GM19468 (cell line): Measurements from ENCODE around the gene ST6GALNAC4.

Source experiments
- ATAC-seq: cut with Tn5 transposase; IDR thresholded peaks from one replicate; pipeline ENCODE4 v1.9.1; 2021; ENCODE audit warnings: mild to moderate bottlenecking, moderate library complexity, moderate number of reproducible peaks; ENCODE audit not compliant: unreplicated experiment; ENCODE audit errors: extremely low read depth

The ST6GALNAC4 gene, protein sequence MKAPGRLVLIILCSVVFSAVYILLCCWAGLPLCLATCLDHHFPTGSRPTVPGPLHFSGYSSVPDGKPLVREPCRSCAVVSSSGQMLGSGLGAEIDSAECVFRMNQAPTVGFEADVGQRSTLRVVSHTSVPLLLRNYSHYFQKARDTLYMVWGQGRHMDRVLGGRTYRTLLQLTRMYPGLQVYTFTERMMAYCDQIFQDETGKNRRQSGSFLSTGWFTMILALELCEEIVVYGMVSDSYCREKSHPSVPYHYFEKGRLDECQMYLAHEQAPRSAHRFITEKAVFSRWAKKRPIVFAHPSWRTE

DNA sequence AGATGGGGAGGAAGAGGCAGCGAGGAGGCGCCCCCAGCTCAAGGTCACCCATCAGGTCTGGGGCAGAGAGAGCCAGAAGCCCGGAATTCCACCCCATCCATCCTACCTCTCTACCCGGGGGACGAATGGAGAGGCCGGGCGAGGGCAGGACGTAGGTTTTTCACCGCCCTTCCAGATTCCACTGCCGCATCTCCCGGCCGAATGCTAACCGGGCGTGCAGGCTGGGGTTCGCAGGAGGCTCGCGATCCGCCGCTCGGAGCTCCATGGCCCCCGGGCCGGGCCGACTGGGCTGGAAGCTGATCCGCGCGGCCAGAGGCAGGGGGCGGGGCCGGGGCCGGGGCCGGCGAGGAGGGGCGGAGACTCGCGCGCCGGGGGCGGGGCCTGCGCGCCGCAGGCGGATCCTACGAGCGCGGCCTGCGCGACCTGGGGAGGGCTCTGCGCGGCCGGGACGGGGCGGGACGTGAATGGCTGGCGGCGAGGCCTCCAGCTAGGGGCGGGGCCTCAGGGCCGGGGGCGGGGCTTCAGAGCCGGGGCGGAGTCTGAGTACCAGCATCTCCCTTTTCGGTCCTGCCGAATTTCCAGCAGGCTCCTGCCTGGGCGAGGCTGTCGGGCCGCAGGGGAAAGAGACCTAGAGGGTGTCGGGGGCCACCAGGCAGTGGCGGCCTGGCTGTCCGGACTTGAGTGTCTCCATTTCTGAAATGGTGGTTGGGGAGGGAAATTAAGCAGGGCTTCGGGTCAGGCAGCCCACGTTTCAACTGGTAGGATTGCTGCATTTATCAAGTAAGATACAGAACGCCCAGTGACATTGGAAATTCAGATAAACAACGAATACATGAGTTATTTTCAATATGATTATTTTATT lies at the start of gene ST6GALNAC4:
Gene ST6GALNAC4, minus strand, starts transcription at position 322 of the 862 bp plus-strand sequence. CDS start 622 bp downstream, outside the sequence.
- ATAC-seq, result peak; percentile 70

DNA sequence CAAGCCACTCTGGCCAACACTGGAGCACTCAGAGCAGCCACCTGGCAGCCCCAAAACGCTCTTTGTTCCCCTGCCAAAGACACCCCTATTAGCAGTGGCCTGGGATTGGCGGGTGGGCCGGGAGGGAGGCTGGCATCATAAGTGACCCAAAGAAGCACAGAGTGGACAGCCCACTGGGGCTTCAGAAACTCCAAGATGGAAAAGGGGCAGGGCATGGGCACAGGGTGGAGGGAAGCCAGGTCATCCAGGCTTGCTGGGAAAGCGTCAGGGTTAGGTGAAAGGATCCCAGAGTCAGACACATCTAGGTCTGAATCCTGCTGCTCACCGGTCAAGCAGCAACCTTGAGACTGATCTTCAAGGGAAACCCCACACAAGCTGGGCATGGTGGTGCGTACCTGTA lies 49.1 kb upstream of the ST6GALNAC4 start:
- no peak for ATAC-seq

DNA sequence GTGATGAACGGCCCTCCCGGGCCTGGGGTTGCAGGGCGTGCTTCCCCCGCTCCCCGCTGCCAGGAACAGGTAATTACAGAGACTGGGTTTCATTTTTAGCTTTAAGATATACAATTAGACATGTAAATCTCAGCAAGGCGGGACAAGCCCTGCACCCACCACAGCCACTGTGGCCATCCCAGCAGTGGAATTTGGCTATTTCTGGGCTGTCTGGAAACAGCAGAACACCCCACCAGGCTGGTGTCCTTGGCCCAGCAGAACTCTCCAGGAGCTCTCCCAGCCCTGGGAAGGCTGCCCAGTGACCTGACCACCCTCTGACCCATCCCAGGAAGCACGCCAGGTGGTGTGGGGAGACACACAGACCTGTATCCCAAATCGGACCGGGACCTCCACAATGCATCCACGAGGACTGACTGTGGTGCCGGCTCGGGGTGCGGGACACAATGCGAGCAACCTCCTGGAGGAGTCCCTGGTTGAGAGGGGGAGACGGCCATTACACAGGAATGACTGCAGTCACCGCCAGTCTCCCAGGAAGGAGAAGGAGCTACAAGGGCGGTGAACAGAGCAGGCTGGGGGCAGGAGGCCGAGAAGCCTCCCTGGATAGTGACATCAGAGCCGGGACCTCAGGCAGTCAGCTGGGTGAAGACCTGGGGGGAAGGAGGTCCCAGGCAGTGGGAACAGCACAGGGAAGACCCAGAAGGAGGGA lies 46.7 kb upstream of the ST6GALNAC4 start:
- no peak for ATAC-seq

DNA sequence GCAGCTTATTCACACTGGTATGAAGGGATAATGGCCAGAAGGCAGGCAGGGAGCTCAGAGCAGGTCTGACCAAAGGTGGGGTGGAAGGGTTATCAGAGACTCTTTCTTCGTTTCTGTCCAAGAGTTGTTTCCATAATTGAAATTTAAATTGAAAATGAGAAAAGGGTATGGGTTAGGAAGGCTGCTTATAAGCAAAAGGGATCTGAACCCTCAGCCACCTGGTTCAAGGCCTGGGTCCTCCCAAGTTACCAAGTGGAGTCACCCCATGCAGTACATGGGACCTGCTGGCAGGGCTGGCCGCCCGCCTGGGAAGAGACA lies 46.2 kb upstream of the ST6GALNAC4 start:
- ATAC-seq, result no peak

DNA sequence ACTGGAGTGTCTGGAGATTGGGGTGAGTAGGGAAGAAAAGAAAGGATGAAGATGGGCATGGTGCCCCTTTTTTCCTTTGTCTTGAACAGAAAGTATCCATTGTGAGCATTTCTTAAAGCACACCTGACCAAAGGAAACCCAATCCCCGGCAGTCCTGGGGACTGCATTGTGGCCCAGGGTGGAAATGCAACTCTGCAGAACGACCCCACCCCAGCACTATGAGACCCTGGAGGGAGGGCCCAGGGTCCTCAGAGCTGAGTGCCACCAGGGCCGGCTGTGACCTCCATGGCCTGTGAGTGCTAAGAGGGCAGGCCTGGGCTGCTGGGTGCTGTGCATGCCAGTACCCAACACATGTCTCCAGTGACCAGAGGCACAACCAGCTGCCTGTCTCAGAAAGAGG lies 45.4 kb upstream of the ST6GALNAC4 start:
- no peak for ATAC-seq

DNA sequence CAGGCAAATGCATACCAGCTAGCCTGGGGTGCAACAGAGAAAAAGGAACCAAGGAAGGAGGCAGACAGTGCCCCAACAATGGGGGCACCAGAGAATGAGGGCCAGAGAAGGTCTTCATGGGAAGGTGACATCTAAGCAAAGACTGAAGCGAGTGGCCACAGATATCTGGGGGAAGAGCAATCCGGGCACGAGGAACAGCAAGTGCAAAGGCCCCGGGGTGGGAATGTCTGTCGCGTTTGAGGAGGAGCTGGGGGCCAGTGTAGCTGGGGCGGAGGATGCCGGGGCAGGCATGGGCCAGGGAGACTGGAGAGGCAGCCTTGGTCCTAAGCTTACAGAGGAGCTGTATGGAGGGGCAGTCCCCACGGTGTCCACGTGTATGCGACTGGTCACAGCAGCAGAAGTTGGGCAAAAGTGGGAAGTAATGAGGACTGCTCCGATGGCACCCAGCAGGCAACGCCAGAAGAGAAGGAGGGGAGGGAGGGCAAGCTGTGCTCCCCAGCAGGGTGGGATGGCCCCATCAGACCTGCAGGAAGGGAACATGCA lies 44.8 kb upstream of the ST6GALNAC4 start:
- no peak for ATAC-seq

DNA sequence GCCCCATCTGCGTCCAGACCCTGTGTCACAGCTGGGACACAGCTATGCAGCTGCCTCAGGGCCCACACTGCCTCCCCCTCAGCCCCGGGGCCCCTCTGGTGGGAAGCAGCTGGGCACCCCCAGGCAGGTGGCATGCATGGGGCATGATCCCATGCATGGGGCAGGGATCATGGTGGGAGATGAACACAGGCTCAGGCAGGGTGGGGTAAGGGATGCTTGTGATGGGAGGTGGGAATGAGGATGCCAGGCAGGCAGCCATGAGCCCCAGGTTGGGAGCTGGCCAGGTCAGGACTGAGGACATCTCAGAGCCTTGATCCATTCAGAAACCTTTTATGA lies 44.3 kb upstream of the ST6GALNAC4 start:
- no peak for ATAC-seq

DNA sequence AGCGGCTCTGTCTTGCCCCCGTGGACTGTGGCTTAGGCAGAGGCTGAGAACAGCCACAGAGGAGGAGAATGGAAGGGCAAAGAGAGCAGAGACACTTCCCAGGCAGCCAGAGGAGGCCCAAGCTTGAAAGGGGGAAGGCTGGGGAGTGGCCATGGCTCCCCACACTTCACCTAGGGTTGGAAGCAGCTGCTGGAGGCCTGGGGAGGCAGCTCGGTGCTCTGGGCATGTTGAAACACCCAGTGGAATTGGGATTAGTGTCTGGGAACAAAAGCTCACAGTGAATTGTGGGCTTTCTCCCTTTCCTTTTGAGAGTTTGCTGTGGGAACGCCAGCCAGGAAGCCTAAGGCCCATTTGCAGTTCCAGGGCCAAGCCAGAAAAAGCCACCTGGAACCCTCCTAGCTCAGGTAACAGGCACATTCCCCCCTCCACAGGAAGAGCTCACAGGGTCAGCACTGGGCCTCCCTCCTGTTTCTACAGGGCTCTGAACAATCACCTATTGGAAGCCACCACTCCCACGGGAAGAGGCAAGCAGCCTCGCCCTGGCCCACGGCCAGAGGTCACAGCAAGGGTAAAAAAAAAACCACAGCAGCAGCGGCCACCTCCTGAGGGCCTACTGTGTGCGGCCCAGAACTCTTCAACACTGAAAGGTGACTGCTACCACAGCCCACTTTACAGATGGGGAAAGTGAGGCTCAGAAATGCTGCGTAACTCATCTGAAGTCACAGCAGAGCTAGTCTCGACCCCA lies 43.7 kb upstream of the ST6GALNAC4 start:
- ATAC-seq, result no peak

DNA sequence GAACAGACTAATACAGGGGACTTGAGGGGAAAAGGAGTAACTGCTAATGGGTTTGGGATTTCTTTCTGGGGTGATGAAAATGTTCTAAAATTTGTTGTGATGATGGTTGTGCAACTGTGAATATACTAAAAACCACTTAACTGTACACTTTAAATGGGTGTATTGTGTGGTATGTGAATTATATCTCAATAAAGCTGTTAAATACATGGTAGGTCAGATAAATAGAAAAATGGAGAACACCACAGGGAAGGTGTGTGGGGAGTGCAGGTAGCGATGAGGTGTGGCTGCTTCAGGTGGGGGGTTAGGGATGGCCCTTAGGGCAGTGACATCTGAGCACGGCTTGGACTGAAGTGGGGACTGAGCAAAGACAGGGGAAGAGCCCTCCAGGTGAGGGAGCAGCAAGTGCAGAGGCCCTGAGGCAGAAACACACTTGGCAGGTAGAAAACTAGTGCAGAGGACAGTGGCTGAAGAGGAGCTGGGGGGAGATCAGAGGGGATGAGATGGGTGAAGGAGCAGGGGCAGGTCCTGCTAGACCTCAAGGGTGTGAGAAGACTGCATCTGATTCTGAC lies 43.1 kb upstream of the ST6GALNAC4 start:
- ATAC-seq, result no peak

DNA sequence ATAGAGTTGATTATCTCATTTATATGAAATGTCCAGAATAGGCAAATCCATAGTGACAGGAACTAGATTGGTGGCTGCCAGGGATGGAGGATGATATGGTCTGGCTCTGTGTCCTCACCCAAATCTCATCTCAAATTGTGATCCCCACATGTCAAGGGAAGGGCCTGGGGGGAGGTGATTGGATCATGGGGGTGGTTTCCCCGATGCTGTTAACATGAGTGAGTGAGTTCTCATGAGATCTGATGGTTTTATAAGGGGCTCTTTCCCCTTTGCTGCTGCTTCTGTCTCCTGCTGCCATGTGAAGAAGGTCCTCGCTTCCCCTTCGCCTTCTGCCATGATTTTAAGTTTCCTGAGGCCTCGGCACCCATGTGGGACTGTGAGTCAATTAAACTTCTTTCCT lies 42.6 kb upstream of the ST6GALNAC4 start:
- ATAC-seq, result no peak

DNA sequence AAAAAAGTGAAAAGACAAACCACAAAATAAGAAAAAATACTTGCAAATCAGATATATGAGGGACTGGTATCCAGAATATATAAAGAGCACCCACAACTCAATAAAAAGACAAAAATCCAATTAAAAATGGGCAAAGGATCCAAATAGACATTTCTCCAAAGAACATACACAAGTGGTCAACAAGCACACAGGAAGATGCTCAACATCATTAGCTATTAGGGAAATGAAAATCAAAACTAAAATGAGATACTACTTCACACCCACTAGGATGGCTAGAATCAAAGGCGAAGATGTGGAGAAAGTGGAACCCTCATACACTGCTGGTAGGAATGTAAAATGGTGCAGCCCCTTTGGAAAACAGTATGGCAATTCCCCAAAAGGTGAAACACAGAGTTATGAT lies 41.9 kb upstream of the ST6GALNAC4 start:
- no peak for ATAC-seq

DNA sequence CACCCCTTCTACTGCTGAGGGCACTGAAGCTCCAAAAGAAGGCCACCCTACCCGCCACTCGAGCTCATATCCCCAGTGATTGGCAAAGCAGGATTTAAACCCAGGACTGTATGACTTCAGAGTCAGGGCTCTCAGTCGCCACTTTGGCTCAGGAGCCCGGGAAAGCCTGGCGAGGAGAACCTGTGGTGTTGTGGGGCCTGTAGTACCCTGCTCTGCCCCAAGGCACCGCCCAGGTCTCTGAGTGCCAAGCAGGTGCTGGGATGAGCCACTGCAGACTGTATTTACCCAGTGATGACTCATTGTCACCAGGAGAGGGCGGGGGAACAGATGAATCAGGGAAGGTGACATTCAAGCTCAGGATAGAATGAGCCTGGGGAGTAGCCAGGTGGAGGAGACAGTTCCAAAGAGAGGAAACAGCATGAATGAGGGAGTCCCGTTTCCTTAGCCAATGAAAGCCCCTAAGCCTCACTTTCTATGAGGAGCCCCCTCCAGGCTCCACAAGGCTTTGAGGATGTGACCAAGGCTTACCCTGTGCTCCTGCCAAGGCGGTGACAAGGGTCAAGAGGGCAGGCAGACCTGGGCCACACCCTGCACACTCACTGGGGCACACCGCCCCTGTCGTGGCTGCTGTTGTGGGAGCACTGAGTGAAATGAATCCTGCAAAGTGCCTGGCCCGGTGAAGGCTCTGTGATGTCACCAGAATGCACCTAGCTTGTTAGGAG lies 38.6 kb upstream of the ST6GALNAC4 start:
- ATAC-seq, result no peak

DNA sequence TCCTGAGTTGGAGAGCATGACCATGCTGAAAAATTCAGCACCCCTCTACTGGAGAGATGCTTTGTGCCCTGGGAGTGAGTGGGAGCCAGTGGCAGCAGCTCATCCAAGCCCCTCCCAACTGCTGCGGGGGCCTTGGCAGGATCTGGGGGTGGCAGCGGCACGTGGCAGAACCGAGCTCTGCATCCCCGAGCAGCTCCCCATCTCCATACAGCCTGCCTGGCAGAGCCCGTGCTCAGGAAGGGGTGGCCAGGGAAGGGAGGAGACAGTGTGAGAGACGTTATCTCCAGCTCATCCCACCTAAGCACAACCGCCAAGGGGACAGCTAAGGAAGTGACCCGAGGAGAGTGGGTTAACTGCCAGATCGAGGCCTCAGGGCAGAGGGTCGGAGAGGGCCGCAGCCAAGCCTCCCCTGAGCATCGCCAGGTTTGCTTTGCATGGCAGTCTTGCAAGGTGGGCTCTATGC lies 38.0 kb upstream of the ST6GALNAC4 start:
- ATAC-seq, result no peak

DNA sequence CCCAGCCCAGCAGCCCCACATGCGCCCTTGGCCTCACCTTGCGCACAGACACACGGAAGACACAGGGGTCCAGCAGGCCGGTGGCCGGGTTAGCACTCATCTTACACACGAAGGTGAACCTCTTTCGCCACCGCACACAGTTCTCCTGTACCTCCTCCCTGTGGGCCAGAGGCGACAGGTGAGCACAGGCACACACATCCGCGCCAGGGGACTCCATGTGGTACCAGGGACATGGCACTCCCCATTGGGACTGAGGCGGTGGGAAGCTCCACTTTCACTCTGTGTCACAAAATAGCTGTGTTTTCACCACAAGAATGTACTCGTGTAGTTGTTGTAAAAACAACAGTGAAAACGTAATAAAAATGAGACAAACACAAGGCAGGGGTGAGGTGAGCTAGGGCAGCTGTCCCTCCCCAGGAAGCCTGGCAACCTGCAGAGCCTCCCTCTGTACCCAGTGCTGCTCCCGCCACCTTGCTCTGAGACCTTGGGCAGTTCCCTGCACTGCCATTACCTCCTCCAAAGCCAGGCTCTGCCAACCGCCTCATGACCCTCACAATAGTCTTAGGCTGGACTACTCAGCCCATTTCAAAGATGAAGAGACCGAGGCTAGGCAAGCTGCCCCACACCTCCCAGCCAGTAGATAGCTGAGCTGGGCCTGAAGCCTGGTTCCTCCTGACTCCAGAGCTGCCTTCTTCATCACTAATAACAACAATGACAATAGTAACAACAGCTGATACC lies 37.1 kb upstream of the ST6GALNAC4 start:
- ATAC-seq, result no peak

DNA sequence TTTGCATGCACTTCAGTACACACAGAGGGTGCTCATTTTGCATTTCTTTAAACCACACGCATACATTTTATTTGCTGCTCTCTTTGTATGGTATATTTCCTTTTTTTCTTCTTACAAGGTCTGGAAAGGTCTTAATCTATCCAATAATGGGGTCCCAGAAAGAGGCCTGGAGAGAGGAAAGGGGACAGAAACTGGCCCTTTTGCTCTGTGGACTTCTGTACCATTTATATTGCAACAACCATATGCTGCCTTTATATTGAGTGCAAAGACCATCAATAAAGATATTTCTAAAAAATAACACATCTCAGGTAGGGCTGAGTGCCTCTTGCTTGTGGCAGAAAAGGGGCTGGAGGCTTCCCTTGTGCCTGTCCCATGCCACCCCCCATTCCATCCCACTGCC lies 36.3 kb upstream of the ST6GALNAC4 start:
- ATAC-seq, result no peak

DNA sequence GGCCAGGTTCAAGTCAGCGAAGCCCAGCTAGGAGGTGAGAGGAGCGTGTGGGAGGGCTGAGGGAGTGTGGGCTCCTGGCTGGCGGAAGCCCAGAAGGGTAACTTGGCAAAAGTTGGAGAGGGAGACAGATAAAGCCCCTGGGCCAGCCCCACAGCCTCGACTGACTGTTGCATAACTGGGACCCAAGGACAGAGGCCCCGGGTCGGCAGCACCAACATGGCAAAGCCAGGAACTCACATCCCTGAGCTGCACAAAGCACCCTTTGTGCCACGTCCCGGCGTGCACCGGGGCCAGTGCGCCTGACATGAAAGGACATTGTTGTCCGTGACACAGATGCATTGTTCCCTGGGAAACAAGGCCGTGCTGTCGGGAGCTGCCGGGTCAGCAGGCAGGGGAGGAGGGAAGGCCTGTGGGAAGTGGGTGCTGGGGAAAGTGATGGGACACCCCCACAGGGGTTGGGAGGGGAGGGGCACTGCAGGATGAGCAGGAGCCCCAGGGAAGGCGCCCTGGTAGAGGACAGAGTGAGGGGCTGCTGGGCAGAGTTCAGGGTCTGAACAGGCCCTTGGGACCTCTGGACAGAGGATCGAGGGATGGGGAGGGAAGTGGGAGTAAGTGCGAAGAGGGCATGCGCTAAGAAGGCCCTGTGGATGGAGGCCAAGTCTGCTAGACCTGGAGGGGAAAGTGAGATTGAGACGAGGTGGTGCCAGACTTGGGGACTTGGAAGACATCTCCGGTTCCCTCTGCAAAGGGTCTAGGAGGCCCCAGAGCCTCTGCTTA lies 33.9 kb upstream of the ST6GALNAC4 start:
- no peak for ATAC-seq

DNA sequence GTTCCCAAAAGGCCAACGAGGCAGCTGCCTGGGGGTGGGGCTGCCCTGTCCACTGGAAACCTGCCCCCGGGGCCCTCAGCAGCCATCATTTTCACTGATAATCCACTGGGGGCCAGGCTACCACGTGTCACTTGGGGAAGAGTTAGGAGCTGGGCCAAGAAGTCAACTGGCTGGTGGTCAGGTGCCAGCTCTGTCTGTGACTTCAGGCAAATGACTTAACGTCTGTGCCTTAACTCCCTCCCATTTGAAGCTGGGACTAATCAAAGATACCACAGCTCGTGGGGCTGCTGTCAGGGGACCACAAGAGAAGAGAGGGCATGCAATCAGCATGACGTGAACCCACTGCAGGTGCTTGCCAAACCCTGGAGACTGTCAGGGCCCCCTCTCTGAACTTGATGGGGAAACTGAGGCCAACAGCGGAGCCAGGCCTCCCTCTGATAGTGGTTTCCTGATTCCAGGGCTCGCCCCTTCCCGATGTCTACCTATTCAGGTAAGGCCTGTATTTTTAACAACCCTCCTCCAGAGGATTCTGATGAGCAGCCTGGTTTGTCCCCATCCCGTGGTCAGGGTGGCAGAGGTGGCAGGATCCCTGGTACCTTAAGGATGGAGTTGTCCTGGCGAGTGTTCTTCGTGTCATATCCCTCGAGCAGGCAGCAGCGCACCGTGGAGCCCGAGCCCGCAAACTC lies 33.1 kb upstream of the ST6GALNAC4 start:
- ATAC-seq, result no peak
